HCT116 (cell line): ENCODE data around the gene GAB2. TPM values are rescaled to one million over a fixed set of nuclear protein-coding genes. Genes with fewer than 3 reads are reported as not detected.

Source experiments
- ATAC-seq: fragments of 200-7000 bp; cut with Tn5 transposase; 2 replicates; pipeline ENCODE4 v1.9.1; 2020; ENCODE audit warnings: mild to moderate bottlenecking, moderate library complexity
- BruUV-seq: library from RNA; stranded (reverse); fragments of 400-500 nt; replicated peaks from 2 replicates; lab custom pipeline; 2021; lab: Mats Ljungman, UMichigan
- CTCF ChIA-PET: fragments of 300-600 bp; sonication (Branson Sonifier 250); formaldehyde crosslinking; loops from one replicate; lab custom pipeline; 2021; ENCODE audit warnings: antibody characterized with exemption; lab: Charles Lee
- POLR2A ChIA-PET: fragments of 300-600, 350-600 bp; sonication (Branson Sonifier 250); formaldehyde crosslinking; loops from one replicate; lab custom pipeline; 2021; ENCODE audit warnings: antibody characterized with exemption; lab: Charles Lee
- RAD21 ChIA-PET, 2 experiments: fragments of 300-600 bp; sonication (Branson Sonifier 250); formaldehyde crosslinking; loops; one replicate each; lab custom pipeline; 2023; ENCODE audit warnings: low total read pairs in 2 of 2; ENCODE audit not compliant: uncharacterized antibody in 2 of 2, unreplicated experiment in 2 of 2, low non-redundant PET in 1 of 2; lab: Charles Lee
- DNase-seq: peaks from one replicate; pipeline ENCODE4 v3.0.0-alpha.2; 2010; ENCODE audit warnings: low read depth, low spot score
- H2AFZ ChIP-seq: fragments of 200-600 bp; shearing (Covaris generic), sonication (generic); 2 replicates; pipeline ENCODE4 v1.6.1; 2017; ENCODE audit warnings: low read depth, mixed run types, mixed read lengths, antibody characterized with exemption, low read length; ENCODE audit not compliant: poor library complexity, severe bottlenecking
- H3K27ac ChIP-seq: 2 replicates; pipeline ENCODE4 v1.5.1; 2012; ENCODE audit warnings: low read depth, low read length
- H3K27me3 ChIP-seq: fragments of 200-600 bp; sonication (generic); 2 replicates; pipeline ENCODE4 v1.6.1; 2016; ENCODE audit warnings: mixed run types, low read length, mixed read lengths; ENCODE audit not compliant: insufficient read depth
- H3K36me3 ChIP-seq, 2 experiments: fragments of 200-500 bp in 1 of 2; fragments of 200-600 bp in 1 of 2; sonication (Bioruptor generic) in 1 of 2; sonication (generic) in 1 of 2; 2 replicates each; pipeline versions ENCODE4 v1.5.1 to v1.6.1; 2014 to 2016; ENCODE audit warnings: low read length in 2 of 2, inconsistent platforms in 1 of 2, mixed read lengths in 1 of 2, mixed run types in 1 of 2; ENCODE audit not compliant: insufficient read depth in 2 of 2, control insufficient read depth in 1 of 2
- H3K4me1 ChIP-seq, 2 experiments: fragments of 200-600 bp in 1 of 2; sonication (generic) in 1 of 2; 2 replicates each; pipeline versions ENCODE4 v1.5.1 to v1.6.1; 2012 to 2017; ENCODE audit warnings: low read length in 2 of 2, inconsistent platforms in 1 of 2, mild to moderate bottlenecking in 1 of 2, mixed read lengths in 1 of 2, mixed run types in 1 of 2, moderate library complexity in 1 of 2; ENCODE audit not compliant: insufficient read depth in 2 of 2, control insufficient read depth in 1 of 2
- H3K4me2 ChIP-seq: fragments of 200-600 bp; sonication (generic); 2 replicates; pipeline ENCODE4 v1.6.1; 2017; ENCODE audit warnings: mixed run types, low read length, mixed read lengths
- H3K4me3 ChIP-seq, 2 experiments: fragments of 200-600 bp in 1 of 2; sonication (generic) in 1 of 2; replicated peaks in 1 of 2; 2 replicates each; pipeline ENCODE4 v1.5.1; 2011 to 2016; ENCODE audit warnings: low read length in 2 of 2, control low read depth in 1 of 2, low read depth in 1 of 2, mild to moderate bottlenecking in 1 of 2, mixed read lengths in 1 of 2, mixed run types in 1 of 2
- H3K79me2 ChIP-seq: fragments of 200-600 bp; sonication (generic); 2 replicates; pipeline ENCODE4 v1.6.1; 2017; ENCODE audit warnings: mild to moderate bottlenecking, mixed run types, low read length, moderate library complexity, mixed read lengths; ENCODE audit not compliant: insufficient read depth
- H3K9ac ChIP-seq: fragments of 200-600 bp; sonication (generic); 2 replicates; pipeline ENCODE4 v1.6.1; 2016; ENCODE audit warnings: low read length, mixed read lengths
- H3K9me2 ChIP-seq: fragments of 200-600 bp; sonication (generic), shearing (Covaris generic); 2 replicates; pipeline ENCODE4 v1.6.1; 2017; ENCODE audit warnings: mixed run types, mild to moderate bottlenecking, moderate library complexity; ENCODE audit not compliant: insufficient read depth
- H3K9me3 ChIP-seq, 2 experiments: fragments of 200-500 bp in 1 of 2; fragments of 200-600 bp in 1 of 2; sonication (Bioruptor generic) in 1 of 2; sonication (generic) in 1 of 2; 2 replicates each; pipeline ENCODE4 v1.6.1; 2014 to 2017; ENCODE audit warnings: low read length in 2 of 2, mixed read lengths in 2 of 2, inconsistent platforms in 1 of 2, low read depth in 1 of 2, mild to moderate bottlenecking in 1 of 2, mixed run types in 1 of 2, moderate library complexity in 1 of 2; ENCODE audit not compliant: control insufficient read depth in 1 of 2, insufficient read depth in 1 of 2
- H4K20me1 ChIP-seq: fragments of 200-600 bp; sonication (generic), shearing (Covaris generic); 2 replicates; pipeline ENCODE4 v1.6.1; 2017; ENCODE audit warnings: mixed run types, mild to moderate bottlenecking, moderate library complexity; ENCODE audit not compliant: insufficient read depth
- ATF3 ChIP-seq: IDR thresholded peaks from 2 replicates; pipeline ENCODE4 v1.6.1; 2012
- CBX3 ChIP-seq: IDR thresholded peaks from 2 replicates; pipeline ENCODE4 v1.6.1; 2012; ENCODE audit warnings: low read depth
- EZH2 ChIP-seq: fragments of 200-600 bp; sonication (generic); IDR thresholded peaks from 2 replicates; pipeline ENCODE4 v1.6.1; 2017; ENCODE audit warnings: antibody characterized with exemption, mixed run types
- FOSL1 ChIP-seq: IDR thresholded peaks from 2 replicates; pipeline ENCODE4 v1.6.1; 2012; ENCODE audit warnings: low read depth
- intact Hi-C: fragments of 100-400 bp; cut with micrococcal nuclease; formaldehyde crosslinking; loops from 2 replicates; pipeline ENCODE4 v1.10.0; 2022
- total RNA-seq: library from RNA; stranded (reverse); gene quantifications from one replicate; pipeline ENCODE4 v1.2.1, GENCODE V29; 2021; ENCODE audit not compliant: unreplicated experiment
- TF ChIP-seq, protein P1 (sequence below): IDR thresholded peaks from 2 replicates; pipeline ENCODE4 v1.6.1; 2012; ENCODE audit warnings: low read depth

GAB2 gene
- total RNA-seq, 1 experiment from 2014 or later: 1.9 TPM

GRCh38 chr11:78227921-78228320 is 189.7 kb downstream of the GAB2 start (continued):
- TF ChIP-seq, protein P1, sequence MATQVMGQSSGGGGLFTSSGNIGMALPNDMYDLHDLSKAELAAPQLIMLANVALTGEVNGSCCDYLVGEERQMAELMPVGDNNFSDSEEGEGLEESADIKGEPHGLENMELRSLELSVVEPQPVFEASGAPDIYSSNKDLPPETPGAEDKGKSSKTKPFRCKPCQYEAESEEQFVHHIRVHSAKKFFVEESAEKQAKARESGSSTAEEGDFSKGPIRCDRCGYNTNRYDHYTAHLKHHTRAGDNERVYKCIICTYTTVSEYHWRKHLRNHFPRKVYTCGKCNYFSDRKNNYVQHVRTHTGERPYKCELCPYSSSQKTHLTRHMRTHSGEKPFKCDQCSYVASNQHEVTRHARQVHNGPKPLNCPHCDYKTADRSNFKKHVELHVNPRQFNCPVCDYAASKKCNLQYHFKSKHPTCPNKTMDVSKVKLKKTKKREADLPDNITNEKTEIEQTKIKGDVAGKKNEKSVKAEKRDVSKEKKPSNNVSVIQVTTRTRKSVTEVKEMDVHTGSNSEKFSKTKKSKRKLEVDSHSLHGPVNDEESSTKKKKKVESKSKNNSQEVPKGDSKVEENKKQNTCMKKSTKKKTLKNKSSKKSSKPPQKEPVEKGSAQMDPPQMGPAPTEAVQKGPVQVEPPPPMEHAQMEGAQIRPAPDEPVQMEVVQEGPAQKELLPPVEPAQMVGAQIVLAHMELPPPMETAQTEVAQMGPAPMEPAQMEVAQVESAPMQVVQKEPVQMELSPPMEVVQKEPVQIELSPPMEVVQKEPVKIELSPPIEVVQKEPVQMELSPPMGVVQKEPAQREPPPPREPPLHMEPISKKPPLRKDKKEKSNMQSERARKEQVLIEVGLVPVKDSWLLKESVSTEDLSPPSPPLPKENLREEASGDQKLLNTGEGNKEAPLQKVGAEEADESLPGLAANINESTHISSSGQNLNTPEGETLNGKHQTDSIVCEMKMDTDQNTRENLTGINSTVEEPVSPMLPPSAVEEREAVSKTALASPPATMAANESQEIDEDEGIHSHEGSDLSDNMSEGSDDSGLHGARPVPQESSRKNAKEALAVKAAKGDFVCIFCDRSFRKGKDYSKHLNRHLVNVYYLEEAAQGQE: no peak
- TF ChIP-seq FOSL1: no peak
- no peak for TF ChIP-seq EZH2
- no peak for TF ChIP-seq ATF3
- TF ChIP-seq, all 23 proteins: peak for 0

- no peaks in the 10 kb centered on the region for H3K9me3 ChIP-seq
- H2AFZ ChIP-seq: no peak overlapping the region
- no peak overlapping the region for H3K9ac ChIP-seq
- ATAC-seq (no peak), DNase-seq (no peak)
- no peak overlapping the region for H3K27ac ChIP-seq
- H3K79me2 ChIP-seq: no peaks in the 10 kb centered on the region
- no peaks in the 10 kb centered on the region for H3K9me2 ChIP-seq
- no TSS peak for BruUV-seq
- no peaks in the 10 kb centered on the region for H3K4me1 ChIP-seq
- H3K36me3 ChIP-seq: no peaks in the 10 kb centered on the region
- H3K4me3 ChIP-seq: no peak overlapping the region
- H3K4me2 ChIP-seq: no peak overlapping the region
- intact Hi-C loops: no loop called here
- ChIA-PET POLR2A (no interaction called here), CTCF (interaction anchor here (1.1 to 1.9 kb wide), 3 partner anchors 17 to 337 kb away, joined by 3 to 51 read pairs (median 6); no protein-coding TSS in a partner anchor), RAD21 (interaction anchor here in 1 of 2 experiments (1.4 kb wide), 1 partner anchor 337 kb away, joined by 9 read pairs; no protein-coding TSS in a partner anchor)
- TF ChIP-seq CBX3: no peak
- H3K27me3 ChIP-seq: no peaks in the 10 kb centered on the region
- no peaks in the 10 kb centered on the region for H4K20me1 ChIP-seq
Measured at GRCh38 chr11:78226684-78227680, 190.6 kb downstream of the GAB2 start.
